B cell (primary cell): ENCODE measurements around the gene GUCY1A1. TPM values are rescaled to one million over a fixed set of nuclear protein-coding genes. Genes with fewer than 3 reads are reported as not detected.

ENCODE experiments used
- ATAC-seq: fragments of 200-7000 bp; cut with Tn5 transposase; one replicate; pipeline ENCODE4 v1.10.0; 2021; ENCODE audit warnings: low read depth, mild to moderate bottlenecking, moderate number of reproducible peaks, moderate library complexity
- CTCF ChIA-PET: fragments of 350-600 bp; sonication (Branson Sonifier 250); formaldehyde crosslinking; loops from one replicate; lab custom pipeline; 2021; ENCODE audit warnings: antibody characterized with exemption, inconsistent platforms; lab: Charles Lee
- POLR2A ChIA-PET: fragments of 350-600 bp; sonication (Branson Sonifier 250); formaldehyde crosslinking; loops from one replicate; lab custom pipeline; 2021; ENCODE audit warnings: antibody characterized with exemption; lab: Charles Lee
- DNase-seq: peaks from one replicate; pipeline ENCODE4 v3.0.0; 2013
- H2AFZ ChIP-seq: 2 replicates; pipeline ENCODE4 v1.6.1; 2012; ENCODE audit warnings: mild to moderate bottlenecking, low read depth, low read length; ENCODE audit not compliant: insufficient read depth, poor library complexity, severe bottlenecking
- H3K27ac ChIP-seq, 2 donors: 1 replicate in 1 of 2; 2 replicates in 1 of 2; pipeline ENCODE4 v1.5.1; 2012 to 2013; ENCODE audit warnings: low read length in 2 of 2, mild to moderate bottlenecking in 2 of 2, moderate library complexity in 1 of 2
- H3K27me3 ChIP-seq, 4 experiments: fragments of 200-600 bp in 1 of 4; sonication (generic) in 1 of 4; replicated peaks in 1 of 4; 1 replicate in 2 of 4; 2 replicates in 2 of 4; pipeline versions ENCODE4 v1.6.1 to v1.7.0; 2013 to 2016; ENCODE audit warnings: low read length in 3 of 4, mild to moderate bottlenecking in 2 of 4, mixed read lengths in 1 of 4, moderate library complexity in 1 of 4; ENCODE audit not compliant: insufficient read depth in 4 of 4, control insufficient read depth in 3 of 4; ENCODE audit errors: control extremely low read depth in 1 of 4
- H3K36me3 ChIP-seq, 2 experiments: replicated peaks in 1 of 2; 1 replicate in 1 of 2; 2 replicates in 1 of 2; pipeline versions ENCODE4 v1.6.1 to v1.7.1; 2013; ENCODE audit warnings: low read length in 1 of 2; ENCODE audit not compliant: insufficient read depth in 2 of 2, control insufficient read depth in 1 of 2; ENCODE audit errors: control extremely low read depth in 1 of 2, extremely low read depth in 1 of 2
- H3K4me1 ChIP-seq, 2 donors: fragments of 200-600 bp in 1 of 2; sonication (generic) in 1 of 2; 1 replicate in 1 of 2; 2 replicates in 1 of 2; pipeline versions ENCODE4 v1.5.1 to v1.6.1; 2013 to 2017; ENCODE audit warnings: low read length in 2 of 2; ENCODE audit not compliant: control insufficient read depth in 2 of 2, insufficient read depth in 2 of 2
- H3K4me2 ChIP-seq: replicated peaks from 2 replicates; pipeline ENCODE3; 2012; ENCODE audit warnings: mild to moderate bottlenecking, low read depth, low read length; ENCODE audit not compliant: poor library complexity, severe bottlenecking
- H3K4me3 ChIP-seq, 5 experiments: fragments of 200-600 bp in 1 of 5; sonication (generic) in 1 of 5; 1 replicate in 3 of 5; 2 replicates in 2 of 5; pipeline versions ENCODE4 v1.5.1 to v1.7.0; 2011 to 2016; ENCODE audit warnings: low read length in 4 of 5, mild to moderate bottlenecking in 4 of 5, low read depth in 2 of 5, control low read depth in 1 of 5, moderate library complexity in 1 of 5; ENCODE audit not compliant: insufficient read depth in 1 of 5; ENCODE audit errors: control extremely low read depth in 1 of 5, extremely low read depth in 1 of 5
- H3K79me2 ChIP-seq: fragments of 200-600 bp; sonication (generic); one replicate; pipeline ENCODE4 v1.6.0; 2016; ENCODE audit warnings: low read length; ENCODE audit not compliant: control insufficient read depth, insufficient read depth
- H3K9ac ChIP-seq: fragments of 200-600 bp; sonication (generic); 2 replicates; pipeline ENCODE4 v1.6.1; 2017; ENCODE audit warnings: mild to moderate bottlenecking, low read length, moderate library complexity
- H3K9me3 ChIP-seq, 3 donors: one replicate each; pipeline versions ENCODE4 v1.6.1 to v1.7.1; 2013; ENCODE audit warnings: low read length in 2 of 3; ENCODE audit not compliant: control insufficient read depth in 2 of 3, insufficient read depth in 1 of 3; ENCODE audit errors: control extremely low read depth in 1 of 3
- H4K20me1 ChIP-seq: 2 replicates; pipeline ENCODE4 v1.6.0; 2012; ENCODE audit warnings: mild to moderate bottlenecking, low read length; ENCODE audit not compliant: insufficient read depth, control insufficient read depth, poor library complexity, severe bottlenecking
- H3K27ac Mint-ChIP-seq: one replicate; pipeline ENCODE4 v1.8.0; 2021; ENCODE audit warnings: mixed read lengths
- H3K27me3 Mint-ChIP-seq: one replicate; pipeline ENCODE4 v1.8.0; 2021; ENCODE audit warnings: mixed read lengths
- H3K4me1 Mint-ChIP-seq: one replicate; pipeline ENCODE4 v1.8.0; 2021; ENCODE audit warnings: mixed read lengths
- H3K4me3 Mint-ChIP-seq: one replicate; pipeline ENCODE4 v1.8.0; 2021; ENCODE audit warnings: mixed read lengths
- H3K9me3 Mint-ChIP-seq: one replicate; pipeline ENCODE4 v1.8.0; 2022; ENCODE audit warnings: mixed read lengths; ENCODE audit not compliant: insufficient read depth
- CTCF ChIP-seq: fragments of 200-600 bp; IDR thresholded peaks from one replicate; pipeline ENCODE4 v1.8.0; 2022; ENCODE audit warnings: antibody characterized with exemption, mild to moderate bottlenecking
- EZH2 ChIP-seq: IDR thresholded peaks from 2 replicates; pipeline ENCODE4 v1.6.1; 2012; ENCODE audit warnings: borderline replicate concordance, low read depth, mild to moderate bottlenecking, moderate library complexity, low read length; ENCODE audit not compliant: insufficient read depth, poor library complexity, severe bottlenecking
- WGBS: methylation state at CpG from one replicate; pipeline ENCODE4 v1.1.5; 2013; ENCODE audit warnings: missing lambda C conversion rate; ENCODE audit not compliant: insufficient coverage; 5-methylcytosine and 5-hydroxymethylcytosine counted together
- intact Hi-C: fragments of 100-400 bp; cut with micrococcal nuclease; formaldehyde crosslinking; loops from one replicate; pipeline ENCODE4 v1.10.0; 2022
- polyA plus RNA-seq: library from polyadenylated mRNA; depleted of rRNA; stranded (reverse); fragments of >200 nt; gene quantifications from 2 replicates; pipeline ENCODE4 v1.2.3, GENCODE V29; 2012
- total RNA-seq, 2 donors: library from RNA; stranded (reverse); fragments of 120-200 nt in 1 of 2; gene quantifications; 1 replicate in 1 of 2; 2 replicates in 1 of 2; pipeline versions ENCODE4 v1.2.3 to v1.2.4, GENCODE V29; 2013 to 2022

GUCY1A1 gene
- total and polyA plus RNA-seq, 2 donors (not counting 1 experiment from before 2014, with no cell fraction given): 0.12 to 0.25 TPM

GRCh38 chr4:155769090-155769489, 102.4 kb downstream of the GUCY1A1 start:
- Mint-ChIP-seq H3K4me3 (no peak overlapping the region), H3K9me3 (no peaks in the 10 kb centered on the region), H3K4me1 (peaks cover 4% of the 10 kb centered on the region), H3K27me3 (no peaks in the 10 kb centered on the region), H3K27ac (no peak overlapping the region)
- H3K79me2 ChIP-seq: no peaks in the 10 kb centered on the region
- no peaks in the 10 kb centered on the region for H3K9me3 ChIP-seq
- H3K27me3 ChIP-seq: no peaks in the 10 kb centered on the region
- H2AFZ ChIP-seq: no peak overlapping the region
- no peak overlapping the region for H3K4me3 ChIP-seq
- WGBS: 25% methylated on average over 1 of the region's 2 CpGs
- H3K9ac ChIP-seq: no peak overlapping the region
- intact Hi-C loops: no loop called here
- no peaks in the 10 kb centered on the region for H3K36me3 ChIP-seq
- H3K4me2 ChIP-seq: no peak overlapping the region
- no peak overlapping the region for H3K27ac ChIP-seq
- DNase-seq (no peak), ATAC-seq (no peak)
- peaks cover 0 to 4% of the 10 kb centered on the region in 2 donors for H3K4me1 ChIP-seq
- POLR2A ChIA-PET: no interaction called here
- TF ChIP-seq EZH2: no peak
- no peak for TF ChIP-seq CTCF
- CTCF ChIA-PET: no interaction called here
- no peaks in the 10 kb centered on the region for H4K20me1 ChIP-seq

- CTCF ChIA-PET: no interaction called here
- no peak for DNase-seq
- Histone ChIP-seq H3K27me3 (no peaks in the 10 kb centered on the region), H4K20me1 (no peaks in the 10 kb centered on the region), H3K9me3 (no peaks in the 10 kb centered on the region), H3K36me3 (no peaks in the 10 kb centered on the region), H3K9ac (no peak overlapping the region), H3K4me2 (no peak overlapping the region), H3K4me3 (no peak overlapping the region), H3K27ac (no peak overlapping the region), H3K4me1 (peaks cover 0 to 4% of the 10 kb centered on the region in 2 donors), H3K79me2 (no peaks in the 10 kb centered on the region), H2AFZ (no peak overlapping the region)
- POLR2A ChIA-PET: no interaction called here
- 90% methylated on average over 5 of the region's 8 CpGs for WGBS
- TF ChIP-seq EZH2: no peak
- TF ChIP-seq CTCF: no peak
- no peak overlapping the region for H3K4me3 Mint-ChIP-seq
- ATAC-seq: no peak
- H3K4me1 Mint-ChIP-seq: peaks cover 4% of the 10 kb centered on the region
- H3K27ac Mint-ChIP-seq: no peak overlapping the region
- intact Hi-C loops: no loop called here
- no peaks in the 10 kb centered on the region for H3K27me3 Mint-ChIP-seq
- no peaks in the 10 kb centered on the region for H3K9me3 Mint-ChIP-seq
These were observed 106.0 kb downstream of the GUCY1A1 start for GRCh38 chr4:155772459-155773195.
